D721Med (cell line): ENCODE results near the gene GABRA4.

Source experiments
- DNase-seq: peaks from one replicate; pipeline ENCODE4 v3.0.0; 2011; ENCODE audit warnings: low spot score; ENCODE audit not compliant: insufficient read length
- FAIRE-seq: peaks from 2 replicates; lab custom pipeline; 2011; peaks lifted over from hg19 to GRCh38; lab: Jason Lieb, UNC
- CTCF ChIP-seq: IDR thresholded peaks from 2 replicates; pipeline ENCODE4 v1.5.1; 2012; ENCODE audit warnings: mild to moderate bottlenecking, control low read depth; ENCODE audit not compliant: insufficient read depth; ENCODE audit errors: missing control alignments

The GABRA4 gene

GRCh38 chr4:46933686-46934085 lies 59.7 kb downstream of the GABRA4 start:
- FAIRE-seq, result no peak
- DNase-seq, result no peak
- no peak for TF ChIP-seq CTCF

- no peak for DNase-seq
- FAIRE-seq, result no peak
These were observed 61.4 kb downstream of the GABRA4 start for GRCh38 chr4:46931981-46932380.

GRCh38 chr4:46930891-46931290 lies 62.5 kb downstream of the GABRA4 start:
- no peak for TF ChIP-seq CTCF
- FAIRE-seq (no peak), DNase-seq (no peak)

More at GRCh38 chr4:46931981-46932380, 61.4 kb downstream of the GABRA4 start:
- peak; percentile 50 for TF ChIP-seq CTCF

GRCh38 chr4:46927201-46927600 lies 66.2 kb downstream of the GABRA4 start:
- FAIRE-seq, result no peak
- no peak for TF ChIP-seq CTCF
- DNase-seq, result no peak

GRCh38 chr4:46924789-46925529 lies 68.4 kb downstream of the GABRA4 start:
- no peak for FAIRE-seq
- TF ChIP-seq CTCF, result no peak
- DNase-seq, result no peak

GRCh38 chr4:46922205-46922604 lies 71.2 kb downstream of the GABRA4 start:
- DNase-seq (no peak), FAIRE-seq (no peak)
- TF ChIP-seq CTCF, result no peak

GRCh38 chr4:46909078-46909477 lies 84.3 kb downstream of the GABRA4 start, which contains the start of gene COX7B2:
COX7B2 (minus strand) TSS chr4:46909245; CDS start chr4:46735192, 174,053 bp downstream.
- TF ChIP-seq CTCF, result no peak
- no peak for DNase-seq
- FAIRE-seq, result no peak
